Activated CD4-positive, alpha-beta T cell treated with anti-CD3 and anti-CD28 coated beads, Interleukin-2, amount 50 U/mL, for 16 hours (primary cell): ENCODE data around the gene CDYL2.

Experiments used
- DNase-seq: peaks from one replicate; pipeline ENCODE4 v3.0.0-alpha.2; 2020

CDYL2 gene

DNA sequence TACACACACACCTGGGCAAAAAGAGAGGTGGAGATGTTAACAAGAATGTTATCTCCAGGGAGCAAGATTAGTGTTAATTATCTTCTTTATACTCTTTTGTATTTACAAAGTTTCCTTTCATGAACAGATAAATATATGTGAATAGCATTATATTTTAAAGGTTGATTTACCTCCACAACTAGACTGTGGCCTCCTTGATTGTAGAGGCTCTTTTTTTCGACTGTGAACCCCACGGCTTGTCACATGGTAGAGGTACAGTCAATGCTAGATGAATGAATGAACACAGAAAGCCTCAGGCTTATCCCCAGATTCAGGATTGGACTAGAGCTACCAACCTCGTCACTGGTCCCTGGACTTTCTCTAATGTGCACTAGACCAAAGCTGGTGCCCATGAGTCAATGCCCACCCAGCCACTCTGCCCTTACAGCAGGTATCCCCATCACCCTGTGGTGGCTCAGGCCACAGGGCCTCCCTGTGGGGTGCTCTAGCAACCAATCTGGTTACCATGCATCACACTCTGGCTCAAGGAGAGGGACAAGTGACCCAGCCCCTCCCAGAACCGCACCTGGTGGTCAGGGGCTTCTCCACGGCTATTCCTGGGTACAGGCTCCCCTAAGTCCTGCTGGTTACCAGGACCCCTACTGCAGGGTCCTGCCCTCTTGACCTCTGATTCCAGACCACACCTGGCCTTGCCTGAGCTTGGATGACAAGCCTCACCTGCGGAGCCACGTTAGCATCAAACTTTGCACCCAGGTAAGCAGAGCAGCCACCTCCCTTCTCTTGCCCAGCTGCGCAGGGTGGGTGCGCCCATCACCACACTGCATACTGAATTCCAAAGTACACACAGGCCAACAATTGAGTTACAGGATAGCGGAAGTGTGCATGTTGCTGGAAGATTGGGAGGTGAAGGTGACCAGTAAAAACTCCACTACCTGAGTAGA is 101.0 kb downstream of the CDYL2 start:
- no peak for DNase-seq

DNA sequence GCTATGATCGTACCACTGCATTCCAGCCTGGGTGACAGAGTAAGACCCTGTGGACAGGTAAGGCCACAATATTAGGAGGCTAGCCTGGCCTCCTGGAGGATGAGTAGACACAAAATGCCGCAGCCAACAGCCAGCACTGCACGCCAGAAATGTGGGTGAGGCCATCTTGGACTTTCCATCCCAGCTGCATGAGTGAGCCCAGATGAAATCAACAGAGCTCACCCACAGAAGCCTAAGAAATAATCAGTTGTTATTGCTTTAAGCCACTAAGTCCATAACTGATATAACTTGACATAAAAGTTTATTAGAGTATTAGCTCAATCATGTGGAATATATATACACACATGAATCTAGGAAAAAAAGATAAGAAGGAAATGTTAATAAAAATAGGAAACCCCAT is 101.7 kb downstream of the CDYL2 start:
- DNase-seq, result no peak

DNA sequence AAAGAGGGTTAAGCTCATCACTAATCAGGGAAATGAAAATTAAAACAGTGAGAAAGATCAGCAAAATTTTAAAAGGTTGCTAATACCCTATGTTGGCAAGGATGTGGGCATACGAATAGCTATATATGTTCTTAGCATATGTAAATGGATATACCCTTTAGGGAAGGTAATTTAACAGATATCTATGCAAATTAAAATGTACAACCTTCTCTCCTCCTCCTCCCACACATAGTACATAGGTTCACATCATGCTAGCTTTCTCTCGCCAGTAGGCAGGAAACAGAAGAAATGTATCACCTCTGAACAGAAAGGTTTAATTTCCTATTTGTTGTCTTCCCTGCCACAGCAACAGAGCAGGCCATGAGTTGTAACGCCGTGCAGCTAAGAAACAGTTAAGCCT is 103.8 kb downstream of the CDYL2 start:
- DNase-seq, result no peak

DNA sequence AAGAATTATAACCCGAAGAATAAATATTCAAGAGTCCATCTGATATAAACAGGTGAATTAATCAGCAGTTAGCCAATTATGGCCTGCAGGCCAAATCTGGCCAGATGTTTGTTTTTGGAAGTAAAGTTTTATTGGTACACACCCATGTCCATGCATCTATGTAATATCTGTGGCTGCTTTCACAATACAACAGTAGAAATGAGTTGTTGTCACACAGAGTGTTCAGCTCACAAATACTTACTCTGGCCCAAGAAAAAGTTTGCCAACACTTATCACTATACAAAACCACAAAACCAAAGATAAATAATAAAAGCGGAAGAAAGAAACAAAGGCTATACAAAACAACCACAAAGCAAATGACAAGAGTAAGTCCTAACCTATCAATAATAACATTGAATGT is 109.4 kb downstream of the CDYL2 start:
- no peak for DNase-seq

DNA sequence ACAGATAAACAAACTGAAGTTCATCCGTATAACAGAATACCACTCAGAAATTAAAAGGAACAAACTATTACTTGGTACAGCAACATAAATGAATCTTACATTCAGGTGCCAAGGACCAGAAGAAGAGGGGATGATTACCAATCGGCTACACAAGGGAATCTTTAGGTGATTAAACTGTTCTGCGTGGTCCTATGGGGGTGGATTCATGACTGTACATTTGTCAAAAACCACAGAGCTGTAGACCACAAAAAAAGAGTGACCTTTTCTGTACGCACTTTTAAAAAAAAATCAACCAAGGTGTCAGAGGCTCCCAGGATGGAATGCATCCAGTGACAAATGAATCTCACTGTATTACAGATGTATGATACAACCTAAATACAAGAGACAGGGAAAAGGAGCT is 110.8 kb downstream of the CDYL2 start:
- DNase-seq, result no peak

DNA sequence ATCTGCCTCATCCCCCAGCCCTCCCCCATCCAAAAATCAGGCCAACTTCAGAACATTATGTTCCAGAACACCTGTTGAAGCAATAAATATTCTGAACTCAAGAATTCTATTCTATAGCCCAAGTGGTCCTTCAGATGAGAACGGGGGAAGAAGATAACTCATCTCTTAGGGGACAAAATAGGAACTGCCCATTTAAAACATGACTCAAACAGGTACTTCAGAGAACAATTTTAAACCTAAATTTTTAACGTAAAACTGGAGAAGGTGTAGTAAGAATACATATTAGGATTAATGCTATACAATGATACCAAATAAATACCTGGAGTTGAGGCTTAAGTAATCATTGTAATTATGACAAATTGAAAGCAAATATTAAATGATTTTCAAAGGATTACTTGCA is 112.1 kb downstream of the CDYL2 start:
- no peak for DNase-seq

DNA sequence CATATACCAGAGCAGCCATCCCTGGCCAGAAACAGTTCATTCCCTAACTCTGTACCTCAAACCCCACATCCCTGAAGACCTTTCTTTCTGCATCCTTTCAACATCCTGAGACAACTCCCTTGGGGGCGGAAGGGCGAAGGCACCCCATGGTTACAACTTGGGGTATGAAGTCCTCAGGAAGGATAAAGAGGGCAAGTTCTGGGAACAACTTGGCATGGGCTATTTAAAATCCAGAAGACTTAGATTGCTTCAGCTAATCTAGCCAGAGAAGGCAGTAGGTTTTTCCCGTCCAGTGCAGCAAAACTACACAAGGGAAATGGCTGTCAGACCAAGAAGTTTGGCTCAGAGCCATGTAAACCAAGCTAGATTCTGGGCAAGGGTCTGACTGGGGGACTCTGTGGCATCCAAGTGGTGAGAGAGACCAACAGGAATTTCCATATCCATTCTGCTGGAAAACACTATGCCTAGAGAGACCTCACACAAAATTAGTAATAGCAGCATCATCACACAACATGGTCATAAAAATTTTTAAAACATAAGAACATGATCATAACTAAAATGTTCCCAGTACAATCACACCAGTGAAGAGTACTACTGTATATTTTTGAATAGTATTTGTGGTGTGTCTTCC is 113.2 kb downstream of the CDYL2 start:
- no peak for DNase-seq

DNA sequence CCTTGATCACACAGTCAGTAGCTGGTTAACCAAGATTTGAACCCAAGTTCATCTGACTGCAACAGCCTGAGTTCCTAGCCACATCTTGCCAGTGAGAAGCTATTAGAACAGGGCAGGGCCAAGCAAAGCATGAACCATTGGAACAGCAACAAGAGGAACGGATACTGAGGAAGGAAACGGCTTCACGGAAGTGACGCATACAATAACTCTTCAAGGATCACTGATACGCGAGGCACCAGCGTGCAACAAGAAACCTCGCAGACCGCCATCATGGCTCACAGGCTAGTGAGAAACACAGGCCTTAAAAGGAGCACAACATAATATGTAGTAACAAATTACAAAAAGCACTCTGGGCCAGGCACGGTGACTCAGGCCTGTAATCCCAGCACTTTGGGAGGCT is 114.9 kb downstream of the CDYL2 start:
- DNase-seq, result no peak

DNA sequence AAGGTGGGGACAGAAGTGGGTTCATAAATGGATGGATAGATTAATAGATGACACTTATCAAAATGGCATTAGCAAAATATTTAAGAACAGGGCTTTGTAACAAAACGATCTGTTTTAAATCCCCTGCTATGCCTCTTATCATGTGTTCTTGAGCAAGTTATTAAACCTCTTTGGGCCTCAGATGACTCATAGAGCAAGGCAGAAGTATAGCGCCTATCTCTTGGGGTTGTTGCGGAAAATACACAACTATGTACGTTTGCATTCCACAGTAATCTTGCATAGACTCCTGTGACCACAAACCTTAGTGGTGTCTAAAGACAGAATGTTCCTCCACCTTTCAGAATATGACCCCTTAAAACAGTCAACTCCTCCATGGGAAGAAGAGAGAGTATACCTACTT is 116.8 kb downstream of the CDYL2 start:
- no peak for DNase-seq

DNA sequence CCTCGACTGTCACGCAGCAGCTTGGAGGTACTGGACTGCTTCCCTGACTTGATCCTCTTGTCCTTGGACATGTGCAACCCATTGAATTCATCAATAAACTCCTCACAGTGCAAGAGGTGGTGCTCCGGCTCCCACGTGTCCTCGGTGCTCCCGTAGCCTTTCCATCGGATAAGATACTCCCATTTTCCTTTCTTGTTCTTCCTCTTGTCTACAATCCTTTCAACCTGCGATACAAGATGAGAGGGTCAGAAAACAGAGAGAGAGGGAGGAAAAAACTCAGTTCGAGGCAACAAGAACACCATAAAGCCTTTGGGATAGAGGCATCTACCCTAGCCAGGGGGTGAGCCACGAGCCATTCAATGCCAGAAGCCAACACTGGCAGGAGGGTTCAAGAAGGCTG is 119.5 kb downstream of the CDYL2 start:
- DNase-seq, result no peak

DNA sequence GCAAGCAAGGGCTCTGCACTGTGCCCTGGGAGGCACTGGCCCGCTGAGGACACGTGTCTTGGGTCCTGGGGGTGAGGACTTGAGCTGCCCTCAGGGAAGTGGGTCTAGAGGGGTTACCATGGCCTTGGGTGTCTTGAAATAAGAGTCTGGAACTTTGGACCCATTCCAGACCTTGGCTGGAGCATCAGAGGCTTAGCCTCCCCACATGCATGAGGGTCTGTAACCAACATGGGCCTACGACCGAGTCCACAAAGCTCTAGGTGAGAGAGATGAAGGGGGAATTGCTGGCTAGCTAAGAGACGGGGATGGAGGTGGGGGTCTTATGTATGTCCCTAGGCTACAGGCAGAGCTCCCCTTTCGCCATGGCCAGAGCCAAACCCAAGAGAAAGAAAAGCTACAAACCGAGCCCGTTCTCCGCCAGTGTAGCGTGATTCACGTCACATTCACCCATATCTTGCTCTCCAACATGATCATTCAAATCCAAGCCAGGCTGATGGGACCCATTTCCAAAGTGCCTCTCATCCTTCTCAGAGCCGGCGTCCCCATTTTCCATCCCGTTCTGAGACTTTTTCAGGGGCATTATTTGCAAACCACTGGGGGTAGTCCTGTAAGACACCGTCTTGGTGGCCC is 120.1 kb downstream of the CDYL2 start:
- DNase-seq, result no peak

DNA sequence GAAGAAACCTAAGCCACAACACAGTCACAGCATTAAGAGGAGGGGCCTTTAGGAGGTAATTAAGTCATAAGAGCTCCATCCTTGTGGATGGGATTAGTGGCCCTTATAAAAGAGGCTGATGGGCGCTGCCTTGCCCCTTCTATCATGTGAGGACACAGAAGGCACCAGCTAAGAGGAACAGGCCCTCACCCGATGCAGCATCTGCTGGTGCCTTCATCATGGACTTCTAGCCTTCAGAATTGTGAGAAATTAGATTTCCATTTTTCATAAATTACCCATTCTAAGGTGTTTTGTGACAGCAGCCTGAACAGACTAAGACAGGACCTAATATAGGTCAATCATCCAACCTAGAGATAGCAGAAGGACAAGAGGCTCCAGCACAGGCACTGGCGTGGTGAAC is 120.8 kb downstream of the CDYL2 start:
- no peak for DNase-seq

DNA sequence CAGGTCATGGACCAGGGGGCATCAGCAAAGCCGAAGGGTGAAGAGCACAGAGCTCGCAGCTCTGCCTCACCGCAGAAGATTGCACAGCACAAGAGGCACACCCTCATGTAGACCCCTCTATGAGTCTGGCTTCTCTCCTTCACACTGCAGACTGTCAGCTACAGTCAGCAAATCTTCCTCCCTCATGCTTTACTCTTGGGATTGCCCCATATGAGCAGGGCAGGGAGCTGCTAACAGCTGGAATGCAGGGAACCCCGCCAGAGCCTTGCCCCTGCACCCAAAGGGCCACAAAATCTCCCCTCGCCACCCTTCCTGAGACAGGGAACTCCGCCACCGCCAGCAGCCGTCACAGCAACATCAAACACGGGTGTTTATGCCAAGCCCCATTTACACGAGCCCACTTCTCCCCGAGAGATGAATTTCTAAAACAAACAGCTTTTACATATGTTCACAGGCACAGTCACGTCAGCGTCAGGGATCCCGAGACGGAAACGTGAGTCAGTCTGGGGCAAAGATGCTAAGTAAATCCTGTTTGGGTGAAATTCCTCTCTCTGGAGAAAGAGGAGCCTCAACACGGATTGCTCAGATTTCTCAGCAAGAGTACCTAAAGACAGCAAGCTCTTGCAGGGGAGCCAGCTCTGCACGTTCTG is 121.9 kb downstream of the CDYL2 start:
- no peak for DNase-seq

DNA sequence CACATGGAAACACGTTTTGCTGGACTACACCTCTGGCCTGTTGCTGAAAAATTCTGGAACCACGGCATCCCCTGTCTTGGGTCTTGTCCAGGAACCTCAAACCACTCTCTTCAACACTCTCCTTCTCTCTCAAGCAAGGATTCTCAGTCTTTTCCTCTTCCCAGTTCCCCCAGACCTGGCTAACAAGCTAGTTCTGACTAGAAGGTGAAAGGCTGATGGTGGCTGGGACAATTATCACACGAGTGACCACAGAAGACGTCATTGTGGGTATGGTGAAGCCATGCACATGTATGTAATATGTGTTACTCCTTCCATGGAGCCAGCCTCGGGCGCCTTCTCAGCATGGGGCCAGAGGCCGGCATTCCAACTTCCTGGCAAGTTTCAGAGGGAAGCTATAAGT is 123.0 kb downstream of the CDYL2 start:
- DNase-seq, result no peak

DNA sequence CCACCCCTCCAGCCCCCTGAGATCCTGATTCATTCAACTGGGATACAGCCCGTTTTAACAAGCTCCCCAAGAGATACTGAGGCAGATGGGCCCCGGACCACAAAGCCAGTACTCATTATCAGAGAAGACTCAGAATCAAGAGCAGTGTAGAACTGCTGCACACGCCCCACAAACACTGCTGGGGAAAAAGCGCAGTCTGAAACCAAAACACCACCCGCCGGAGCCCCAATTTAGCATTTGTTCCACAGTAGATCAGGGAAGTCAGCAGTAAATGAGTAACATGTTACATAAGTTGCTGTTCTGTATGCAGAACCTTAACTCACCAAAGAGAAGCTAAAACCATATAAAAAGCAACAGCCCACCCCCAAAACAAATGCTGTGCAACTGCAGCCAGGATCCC is 123.6 kb downstream of the CDYL2 start:
- no peak for DNase-seq

DNA sequence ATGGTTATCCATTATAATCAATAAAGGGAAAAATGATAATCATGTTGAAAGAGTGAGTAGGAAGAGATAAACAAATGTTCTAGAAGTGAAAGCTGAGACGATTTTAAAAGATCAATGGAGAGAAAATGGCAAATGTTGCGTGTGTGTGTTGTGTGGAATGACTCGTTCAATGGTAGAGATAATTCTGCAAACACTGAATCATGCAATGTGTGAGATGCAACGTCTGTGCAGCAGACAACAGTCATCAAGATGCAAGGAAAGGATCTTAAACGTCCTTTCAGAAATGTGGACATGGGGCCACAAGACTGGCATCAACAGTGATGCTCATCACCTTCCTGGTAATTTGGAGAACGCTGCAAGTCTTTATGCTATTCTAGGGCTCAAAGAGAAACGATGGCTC is 124.4 kb downstream of the CDYL2 start:
- no peak for DNase-seq

DNA sequence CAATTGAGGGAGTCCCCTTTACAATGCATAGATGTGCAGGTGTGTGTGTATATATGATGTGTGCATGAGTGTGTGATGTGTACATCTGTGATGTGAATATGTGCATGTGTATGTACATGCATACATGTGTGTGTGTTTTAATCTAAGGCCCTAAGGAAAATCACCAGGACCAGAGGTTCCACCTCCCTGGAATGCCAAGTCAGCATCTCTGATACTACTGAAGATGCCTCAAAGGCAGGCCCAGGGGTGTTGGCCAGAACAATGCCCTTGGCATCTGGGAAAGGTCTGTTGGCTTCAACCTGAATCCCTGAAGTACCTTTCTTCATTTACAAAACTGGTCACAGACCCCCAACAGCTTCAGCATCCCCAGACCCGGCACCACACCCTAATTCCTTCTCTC is 129.5 kb downstream of the CDYL2 start:
- no peak for DNase-seq

DNA sequence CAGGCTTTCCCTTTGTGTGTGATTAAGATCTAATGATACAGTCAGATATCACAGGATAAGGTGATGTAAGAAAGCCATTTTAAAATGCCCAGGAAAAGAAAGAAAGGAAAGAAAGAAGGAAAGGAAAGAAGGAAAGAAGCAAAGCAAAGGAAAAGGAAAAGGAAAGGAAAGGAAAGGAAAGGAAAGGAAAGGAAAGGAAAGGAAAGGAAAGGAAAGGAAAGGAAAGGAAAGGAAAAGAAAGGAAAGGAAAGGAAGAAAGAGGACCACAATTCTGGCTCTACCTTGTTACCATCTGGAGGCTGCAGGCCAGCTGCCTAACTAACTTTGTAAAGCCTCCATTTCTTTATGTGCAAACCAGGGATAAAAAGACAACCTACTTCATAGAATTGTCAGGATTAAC is 132.0 kb downstream of the CDYL2 start:
- no peak for DNase-seq

DNA sequence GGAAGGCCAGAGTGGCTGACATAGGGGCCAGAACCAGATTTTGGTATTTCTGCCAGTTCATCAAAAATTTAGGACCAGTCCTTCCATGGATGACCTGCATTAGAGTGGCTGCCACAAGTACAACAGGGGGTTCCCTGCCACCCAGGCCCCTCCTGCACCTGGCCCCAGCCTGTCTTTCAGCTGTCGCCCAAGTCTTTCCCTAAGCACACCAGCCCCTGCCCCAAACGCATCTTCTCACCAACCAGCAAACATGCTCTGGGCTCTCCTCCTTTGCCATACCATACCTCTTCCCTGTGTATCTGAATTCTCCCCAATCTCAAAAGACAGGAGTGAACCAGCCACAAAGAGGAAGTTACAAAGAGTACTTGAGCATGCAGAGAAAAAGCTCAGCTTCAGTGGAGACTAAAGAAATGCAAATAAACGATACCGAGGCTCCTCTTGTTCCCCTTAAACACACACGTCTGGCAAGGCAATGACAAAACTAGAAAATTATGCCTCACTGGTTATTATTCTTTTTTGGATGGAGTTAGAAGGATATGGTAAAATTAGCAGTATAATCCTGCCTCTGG is 133.0 kb downstream of the CDYL2 start:
- no peak for DNase-seq

DNA sequence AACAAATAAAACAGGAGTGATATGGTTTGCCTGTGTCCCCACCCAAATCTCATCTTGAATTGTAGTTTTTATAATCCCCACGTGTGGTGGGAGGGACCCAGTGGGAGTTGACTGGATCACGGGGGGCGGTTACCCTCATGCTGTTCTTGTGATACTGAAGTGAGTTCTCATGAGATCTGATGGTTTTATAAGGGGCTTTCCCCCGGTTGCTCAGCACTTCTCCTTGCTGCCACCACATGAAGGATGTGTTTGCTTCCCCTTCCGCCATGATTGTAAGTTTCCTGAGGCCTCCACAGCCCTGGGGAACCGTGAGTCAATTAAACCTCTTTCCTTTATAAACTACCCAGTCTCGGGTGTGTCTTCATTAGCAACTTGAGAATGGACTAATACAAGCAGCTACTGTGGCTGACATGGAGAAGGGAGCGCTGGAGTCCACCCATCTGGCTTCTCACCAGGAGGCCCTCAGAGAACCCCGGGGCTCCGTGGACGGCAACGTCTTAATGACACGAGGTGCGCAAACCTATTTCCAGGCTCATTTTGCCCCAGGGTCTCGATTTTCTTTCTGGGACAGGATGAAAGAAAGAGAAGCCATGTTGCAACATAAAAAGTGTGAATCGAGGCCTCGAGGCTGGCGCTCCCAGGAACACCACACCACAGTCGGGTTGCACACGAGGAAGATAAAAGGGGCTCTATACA is 134.1 kb downstream of the CDYL2 start:
- peak; percentile 23 for DNase-seq

DNA sequence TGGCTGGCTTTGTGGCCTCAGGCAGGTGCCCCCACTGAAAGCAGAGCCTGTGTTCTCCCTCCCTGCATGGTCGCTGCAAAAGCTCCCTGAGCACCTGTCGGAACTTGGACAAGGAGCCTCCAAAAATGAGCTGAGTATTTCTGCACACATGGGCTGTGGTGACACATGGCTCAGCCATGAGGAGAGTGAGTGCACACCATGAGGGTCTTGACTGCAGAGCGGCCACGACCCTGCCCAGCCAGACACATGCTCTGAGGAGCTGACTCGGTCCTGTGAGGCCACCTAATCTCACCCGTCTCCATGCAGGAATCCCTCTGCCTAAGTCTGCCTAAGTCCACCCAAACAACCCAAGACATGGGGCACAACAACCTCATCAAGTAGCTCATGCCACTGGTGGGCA is 134.7 kb downstream of the CDYL2 start:
- no peak for DNase-seq

DNA sequence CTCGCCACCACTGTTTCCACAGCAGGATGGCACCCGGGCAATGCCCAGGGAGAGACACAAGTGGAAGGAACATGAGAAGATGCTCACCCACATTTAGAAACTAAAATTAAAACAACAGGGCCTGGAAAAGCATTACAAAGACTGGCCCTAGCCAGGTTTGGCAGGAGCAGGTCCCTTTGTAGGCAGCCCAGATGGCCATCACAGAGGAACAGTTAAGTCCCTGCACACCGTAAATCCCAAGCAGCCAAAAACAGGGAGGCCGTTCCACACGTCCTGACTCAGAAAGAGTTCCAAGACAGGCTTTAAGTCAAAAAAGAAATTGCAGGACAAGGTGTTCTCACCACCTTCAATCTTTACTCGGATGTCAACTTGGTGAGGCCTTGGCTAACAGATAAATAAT is 136.5 kb downstream of the CDYL2 start:
- DNase-seq, result no peak

DNA sequence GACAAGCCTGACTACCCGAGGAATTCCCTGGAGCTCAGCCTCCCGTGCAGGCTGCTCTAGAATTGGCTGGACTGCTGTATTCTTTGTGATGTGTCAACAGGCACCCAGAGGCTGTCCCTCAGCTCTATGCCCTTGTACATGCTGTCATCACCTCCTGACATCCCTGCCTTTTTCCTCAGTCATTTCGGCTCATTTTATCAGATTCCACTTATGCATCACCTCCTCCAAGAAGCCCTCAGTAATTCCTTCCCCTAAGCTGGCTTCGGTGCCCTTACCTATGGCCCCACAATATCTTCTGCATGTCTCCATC is 137.2 kb downstream of the CDYL2 start:
- no peak for DNase-seq
